Bronchial epithelial cell (primary cell): ENCODE results near the gene STK32B. TPM values are rescaled to one million over a fixed set of nuclear protein-coding genes. Genes with fewer than 3 reads are reported as not detected.

Experiments used
- DNase-seq: peaks from one replicate; pipeline ENCODE4 v3.0.0-alpha.2; 2010; ENCODE audit warnings: low read depth
- FAIRE-seq: peaks from 2 replicates; lab custom pipeline; 2011; peaks lifted over from hg19 to GRCh38; lab: Jason Lieb, UNC
- H3K27me3 ChIP-seq: 2 replicates; pipeline ENCODE4 v1.5.1; 2011; ENCODE audit warnings: low read length; ENCODE audit not compliant: control insufficient read depth, insufficient read depth
- H3K36me3 ChIP-seq: 2 replicates; pipeline ENCODE4 v1.5.1; 2011; ENCODE audit warnings: low read length; ENCODE audit not compliant: control insufficient read depth, insufficient read depth
- H3K4me3 ChIP-seq: 2 replicates; pipeline ENCODE4 v1.5.1; 2011; ENCODE audit warnings: mild to moderate bottlenecking, low read depth, low read length, control low read depth
- total RNA-seq: library from RNA; depleted of rRNA; stranded (reverse); fragments of >200 nt; gene quantifications from 2 replicates; pipeline ENCODE4 v1.2.1, GENCODE V29; 2014
- TF ChIP-seq, protein P1 (sequence below): IDR thresholded peaks from 2 replicates; pipeline ENCODE4 v1.5.1; 2011; ENCODE audit warnings: mild to moderate bottlenecking, moderate library complexity, low read length, control low read depth, inconsistent platforms; ENCODE audit not compliant: insufficient read depth, severe bottlenecking

STK32B gene
- total RNA-seq, 1 donor from 2014 or later = under 0.01 TPM

- H3K36me3 ChIP-seq = no peaks in the 10 kb centered on the region
- DNase-seq (no peak), FAIRE-seq (no peak)
- H3K4me3 ChIP-seq = no peak overlapping the region
- TF ChIP-seq, protein P1, sequence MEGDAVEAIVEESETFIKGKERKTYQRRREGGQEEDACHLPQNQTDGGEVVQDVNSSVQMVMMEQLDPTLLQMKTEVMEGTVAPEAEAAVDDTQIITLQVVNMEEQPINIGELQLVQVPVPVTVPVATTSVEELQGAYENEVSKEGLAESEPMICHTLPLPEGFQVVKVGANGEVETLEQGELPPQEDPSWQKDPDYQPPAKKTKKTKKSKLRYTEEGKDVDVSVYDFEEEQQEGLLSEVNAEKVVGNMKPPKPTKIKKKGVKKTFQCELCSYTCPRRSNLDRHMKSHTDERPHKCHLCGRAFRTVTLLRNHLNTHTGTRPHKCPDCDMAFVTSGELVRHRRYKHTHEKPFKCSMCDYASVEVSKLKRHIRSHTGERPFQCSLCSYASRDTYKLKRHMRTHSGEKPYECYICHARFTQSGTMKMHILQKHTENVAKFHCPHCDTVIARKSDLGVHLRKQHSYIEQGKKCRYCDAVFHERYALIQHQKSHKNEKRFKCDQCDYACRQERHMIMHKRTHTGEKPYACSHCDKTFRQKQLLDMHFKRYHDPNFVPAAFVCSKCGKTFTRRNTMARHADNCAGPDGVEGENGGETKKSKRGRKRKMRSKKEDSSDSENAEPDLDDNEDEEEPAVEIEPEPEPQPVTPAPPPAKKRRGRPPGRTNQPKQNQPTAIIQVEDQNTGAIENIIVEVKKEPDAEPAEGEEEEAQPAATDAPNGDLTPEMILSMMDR = no peak
- H3K27me3 ChIP-seq = peaks cover 1% of the 10 kb centered on the region
Measured at GRCh38 chr4:5030927-5031326, 20.4 kb upstream of the STK32B start.

GRCh38 chr4:5032813-5033212 is 18.5 kb upstream of the STK32B start:
- Histone ChIP-seq H3K4me3 (no peak overlapping the region), H3K27me3 (peaks cover under 1% of the 10 kb centered on the region), H3K36me3 (no peaks in the 10 kb centered on the region)
- no peak for DNase-seq
- TF ChIP-seq, protein P1 = no peak
- no peak for FAIRE-seq

- Histone ChIP-seq H3K27me3 (no peaks in the 10 kb centered on the region), H3K4me3 (no peak overlapping the region), H3K36me3 (no peaks in the 10 kb centered on the region)
- DNase-seq (no peak), FAIRE-seq (no peak)
- TF ChIP-seq, protein P1 = no peak
Measured at GRCh38 chr4:5033281-5033841, 17.9 kb upstream of the STK32B start.

DNA sequence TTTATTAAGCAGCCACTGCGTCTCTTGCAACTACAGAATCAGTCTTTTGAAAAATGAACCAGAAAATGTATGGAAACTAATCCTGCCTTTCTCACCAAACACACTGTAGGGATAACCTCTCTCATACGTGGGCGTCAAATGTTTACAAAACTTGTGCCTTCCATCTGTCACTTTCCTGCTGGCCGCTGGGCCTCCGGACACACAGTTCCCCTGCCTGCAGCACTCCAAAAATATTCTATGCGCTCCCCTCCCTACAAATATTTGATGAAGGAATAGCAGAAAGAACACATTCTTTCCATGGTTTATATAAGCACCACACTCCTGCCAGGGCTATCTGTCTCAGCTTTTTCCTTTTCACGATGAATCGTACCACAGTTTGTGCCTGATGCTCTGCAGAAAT is 17.1 kb upstream of the STK32B start:
- no peak for FAIRE-seq
- H3K4me3 ChIP-seq = no peak overlapping the region

DNA sequence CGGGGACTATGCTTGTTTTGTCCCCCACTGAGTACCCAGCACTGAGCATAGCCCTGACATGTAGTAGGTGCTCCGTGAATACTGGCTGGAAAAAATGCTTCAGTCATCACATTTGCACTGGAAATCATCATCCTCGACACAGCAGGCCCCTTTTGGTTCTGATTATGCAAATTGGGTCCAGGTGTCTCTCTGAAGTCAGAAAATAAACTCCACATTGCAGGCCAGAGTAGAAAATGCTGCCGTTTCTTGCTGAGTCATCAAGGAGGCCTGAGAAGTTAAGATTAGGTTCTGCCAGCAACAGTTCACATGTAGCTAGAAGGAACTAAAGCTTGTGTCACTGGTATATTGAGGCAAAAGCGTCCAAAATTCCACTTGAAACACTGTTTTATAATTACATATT is 15.0 kb upstream of the STK32B start:
- H3K27me3 ChIP-seq = no peaks in the 10 kb centered on the region
- TF ChIP-seq, protein P1 = no peak
- FAIRE-seq (no peak), DNase-seq (peak; percentile 10)
- no peak overlapping the region for H3K4me3 ChIP-seq
- H3K36me3 ChIP-seq = no peaks in the 10 kb centered on the region

More for the DNA sequence above, 17.1 kb upstream of the STK32B start:
- Histone ChIP-seq H3K36me3 (no peaks in the 10 kb centered on the region), H3K27me3 (no peaks in the 10 kb centered on the region)
- DNase-seq = no peak
- TF ChIP-seq, protein P1 = no peak
